GM12865 (cell line): ENCODE measurements around the gene ITPRIP.

Experiments
- DNase-seq: peaks from one replicate; pipeline ENCODE4 v3.0.0; 2010; ENCODE audit warnings: low read depth
- H3K4me3 ChIP-seq: 2 replicates; pipeline ENCODE4 v1.5.1; 2011; ENCODE audit warnings: mild to moderate bottlenecking, low read depth, low read length, control low read depth
- CTCF ChIP-seq: IDR thresholded peaks from 2 replicates; pipeline ENCODE4 v1.5.1; 2011; ENCODE audit warnings: low read length, control low read depth, low read depth, inconsistent platforms; ENCODE audit not compliant: insufficient read depth; ENCODE audit errors: missing control alignments

ITPRIP gene

DNA sequence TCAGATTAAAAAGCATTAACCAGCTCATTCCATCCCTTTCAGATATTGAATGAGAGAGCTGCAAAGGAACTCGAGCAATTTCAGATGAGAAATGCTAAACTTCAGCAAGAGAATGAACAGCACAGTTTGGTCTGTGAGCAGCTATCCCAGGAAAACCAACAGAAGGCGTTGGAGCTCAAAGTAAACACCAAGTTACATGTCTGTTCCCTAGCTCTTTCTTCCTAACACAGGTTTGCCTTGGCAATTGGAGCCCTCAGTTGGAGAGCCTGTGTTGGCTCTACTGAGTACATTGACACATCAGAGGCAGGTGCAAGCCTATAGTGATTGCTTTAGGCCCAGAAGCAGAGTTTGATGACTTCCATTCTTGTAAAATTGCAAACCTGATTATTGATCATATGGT lies 30.1 kb upstream of the ITPRIP start:
- H3K4me3 ChIP-seq, result no peak overlapping the region
- no peak for DNase-seq
- no peak for TF ChIP-seq CTCF

- no peak for TF ChIP-seq CTCF
- no peak for DNase-seq
- H3K4me3 ChIP-seq, result no peak overlapping the region
Measured at GRCh38 chr10:104367904-104368303, 29.6 kb upstream of the ITPRIP start.

- no peak for DNase-seq
Measured at GRCh38 chr10:104359811-104360210, 21.5 kb upstream of the ITPRIP start.

GRCh38 chr10:104353325-104354048 lies 15.2 kb upstream of the ITPRIP start, which contains the start of gene CFAP58:
Gene CFAP58 (plus strand): TSS chr10:104353833. CDS start chr10:104353898, 65 bp downstream.
- H3K4me3 ChIP-seq, result peak within 1 kb of the TSS; percentile 50
- DNase-seq, result peak; percentile 90
- peak; percentile 64 for TF ChIP-seq CTCF

More at GRCh38 chr10:104359811-104360210, 21.5 kb upstream of the ITPRIP start:
- no peak for TF ChIP-seq CTCF
- no peak overlapping the region for H3K4me3 ChIP-seq

- no peak for TF ChIP-seq CTCF
- DNase-seq, result peak; percentile 18
- peak overlapping the region; percentile 35 for H3K4me3 ChIP-seq
Measured at GRCh38 chr10:104351919-104352318, 13.7 kb upstream of the ITPRIP start.

GRCh38 chr10:104351061-104351702 lies 12.9 kb upstream of the ITPRIP start:
- H3K4me3 ChIP-seq, result no peak overlapping the region
- no peak for TF ChIP-seq CTCF
- peak; percentile 32 for DNase-seq
